H1 (cell line): ENCODE measurements around the gene CITED4. TPM values are rescaled to one million over a fixed set of nuclear protein-coding genes. Genes with fewer than 3 reads are reported as not detected.

Source experiments
- CTCF ChIA-PET: fragments of 300-600 bp; sonication (Branson Sonifier 250); formaldehyde crosslinking; loops from one replicate; lab custom pipeline; 2021; ENCODE audit not compliant: partially characterized antibody; lab: Charles Lee
- POLR2A ChIA-PET: fragments of 300-600 bp; sonication (Branson Sonifier 250); formaldehyde crosslinking; loops from one replicate; lab custom pipeline; 2021; ENCODE audit warnings: inconsistent platforms; ENCODE audit not compliant: partially characterized antibody; lab: Charles Lee
- DNase-seq, 2 experiments: peaks; one replicate each; pipeline versions ENCODE4 v3.0.0 to v3.0.0-alpha.2; 2010 to 2022; ENCODE audit warnings: low spot score in 2 of 2, low read depth in 1 of 2, mixed read lengths in 1 of 2
- FAIRE-seq: peaks from 2 replicates; lab custom pipeline; 2011; peaks lifted over from hg19 to GRCh38; lab: Jason Lieb, UNC
- H2AFZ ChIP-seq: 2 replicates; pipeline ENCODE4 v1.8.1; 2012; ENCODE audit warnings: low read length, inconsistent platforms
- H2AK5ac ChIP-seq: 2 replicates; pipeline ENCODE4 v1.6.1; 2013; ENCODE audit warnings: low read depth, low read length
- H2BK120ac ChIP-seq: replicated peaks from 2 replicates; pipeline ENCODE3; 2013; ENCODE audit warnings: low read depth, low read length, inconsistent platforms
- H2BK12ac ChIP-seq: 2 replicates; pipeline ENCODE4 v1.6.1; 2013; ENCODE audit warnings: low read depth, low read length
- H2BK15ac ChIP-seq: 2 replicates; pipeline ENCODE4 v1.6.1; 2013; ENCODE audit warnings: low read length
- H2BK20ac ChIP-seq: 2 replicates; pipeline ENCODE4 v1.6.1; 2013; ENCODE audit warnings: low read length
- H2BK5ac ChIP-seq: 2 replicates; pipeline ENCODE4 v1.6.1; 2013; ENCODE audit warnings: low read depth, low read length
- H3K14ac ChIP-seq: 2 replicates; pipeline ENCODE4 v1.6.1; 2013; ENCODE audit warnings: inconsistent platforms; ENCODE audit not compliant: insufficient read length
- H3K18ac ChIP-seq: 2 replicates; pipeline ENCODE4 v1.6.1; 2013; ENCODE audit warnings: low read length; ENCODE audit errors: extremely low read depth
- H3K23ac ChIP-seq: 2 replicates; pipeline ENCODE4 v1.6.1; 2013; ENCODE audit warnings: inconsistent platforms; ENCODE audit not compliant: insufficient read length
- H3K23me2 ChIP-seq: 2 replicates; pipeline ENCODE4 v1.6.1; 2013; ENCODE audit warnings: low read depth, low read length
- H3K27ac ChIP-seq: 2 replicates; pipeline ENCODE4 v1.6.1; 2011; ENCODE audit warnings: low read depth, low read length, inconsistent platforms
- H3K27me3 ChIP-seq, 4 experiments: replicated peaks in 1 of 4; 1 replicate in 1 of 4; 2 replicates in 3 of 4; pipeline versions ENCODE4 v1.6.1 to v1.8.1; 2011 to 2013; ENCODE audit warnings: low read length in 3 of 4, mild to moderate bottlenecking in 3 of 4, inconsistent platforms in 2 of 4, mixed read lengths in 2 of 4, moderate library complexity in 1 of 4; ENCODE audit not compliant: control insufficient read depth in 3 of 4, insufficient read depth in 3 of 4; ENCODE audit errors: extremely low read depth in 1 of 4
- H3K36me3 ChIP-seq, 4 experiments: 2 replicates each; pipeline versions ENCODE4 v1.6.1 to v1.8.1; 2011 to 2013; ENCODE audit warnings: mild to moderate bottlenecking in 4 of 4, low read length in 3 of 4, moderate library complexity in 2 of 4, control low read depth in 1 of 4, inconsistent platforms in 1 of 4; ENCODE audit not compliant: insufficient read depth in 4 of 4, control insufficient read depth in 2 of 4
- H3K4ac ChIP-seq: replicated peaks from 2 replicates; pipeline ENCODE3; 2013; ENCODE audit warnings: low read length, low read depth, mixed read lengths, inconsistent platforms; ENCODE audit not compliant: insufficient read length
- H3K4me1 ChIP-seq, 4 experiments: replicated peaks in 1 of 4; 1 replicate in 1 of 4; 2 replicates in 3 of 4; pipeline versions ENCODE4 v1.6.1 to v1.8.1; 2011 to 2013; ENCODE audit warnings: low read length in 3 of 4, inconsistent platforms in 2 of 4, mixed read lengths in 1 of 4; ENCODE audit not compliant: insufficient read depth in 4 of 4, control insufficient read depth in 3 of 4
- H3K4me2 ChIP-seq, 2 experiments: 2 replicates each; pipeline versions ENCODE4 v1.6.1 to v1.8.1; 2011 to 2013; ENCODE audit warnings: low read depth in 2 of 2, low read length in 2 of 2, control low read depth in 1 of 2, inconsistent platforms in 1 of 2, mild to moderate bottlenecking in 1 of 2; ENCODE audit not compliant: insufficient read depth in 1 of 2
- H3K4me3 ChIP-seq, 4 experiments: fragments of 200-600, 300-600 bp in 1 of 4; sonication (generic), shearing (Covaris generic), sonication (Bioruptor Twin) in 1 of 4; 2 replicates each; pipeline versions ENCODE4 v1.5.1 to v1.8.1; 2011 to 2016; ENCODE audit warnings: low read length in 4 of 4, low read depth in 3 of 4, control low read depth in 2 of 4, inconsistent platforms in 2 of 4, mild to moderate bottlenecking in 2 of 4, mixed read lengths in 1 of 4, moderate library complexity in 1 of 4; ENCODE audit not compliant: insufficient read depth in 2 of 4; ENCODE audit errors: extremely low read depth in 1 of 4
- H3K56ac ChIP-seq: replicated peaks from 2 replicates; pipeline ENCODE3; 2013; ENCODE audit warnings: low read depth, mild to moderate bottlenecking, mixed read lengths, low read length, inconsistent platforms; ENCODE audit not compliant: insufficient read length
- H3K79me1 ChIP-seq: 2 replicates; pipeline ENCODE4 v1.6.1; 2013; ENCODE audit warnings: low read depth, low read length, control low read depth
- H3K79me2 ChIP-seq, 2 experiments: 2 replicates each; pipeline versions ENCODE4 v1.6.1 to v1.8.1; 2012 to 2013; ENCODE audit warnings: low read length in 2 of 2, mild to moderate bottlenecking in 2 of 2, inconsistent platforms in 1 of 2; ENCODE audit not compliant: insufficient read depth in 2 of 2, control insufficient read depth in 1 of 2
- H3K9ac ChIP-seq, 4 experiments: replicated peaks in 1 of 4; 1 replicate in 1 of 4; 2 replicates in 3 of 4; pipeline versions ENCODE4 v1.6.1 to v1.8.1; 2011 to 2013; ENCODE audit warnings: low read depth in 3 of 4, low read length in 3 of 4, control low read depth in 2 of 4, mild to moderate bottlenecking in 2 of 4, moderate library complexity in 2 of 4, inconsistent platforms in 1 of 4; ENCODE audit errors: extremely low read depth in 1 of 4
- H3K9me3 ChIP-seq, 2 experiments: 2 replicates each; pipeline versions ENCODE4 v1.6.1 to v1.8.1; 2012 to 2013; ENCODE audit warnings: mild to moderate bottlenecking in 2 of 2, moderate library complexity in 2 of 2, control low read depth in 1 of 2, inconsistent platforms in 1 of 2, low read depth in 1 of 2, low read length in 1 of 2, mixed read lengths in 1 of 2; ENCODE audit not compliant: insufficient read depth in 2 of 2
- H4K20me1 ChIP-seq, 2 experiments: replicated peaks in 1 of 2; 2 replicates each; pipeline versions ENCODE3 to v1.8.1; 2011 to 2013; ENCODE audit warnings: inconsistent platforms in 2 of 2, low read length in 2 of 2, mild to moderate bottlenecking in 1 of 2; ENCODE audit not compliant: insufficient read depth in 2 of 2, control insufficient read depth in 1 of 2
- H4K5ac ChIP-seq: 2 replicates; pipeline ENCODE4 v1.6.1; 2013; ENCODE audit warnings: low read length, low read depth, mixed read lengths, inconsistent platforms; ENCODE audit not compliant: insufficient read length
- H4K8ac ChIP-seq: 2 replicates; pipeline ENCODE4 v1.8.0; 2013; ENCODE audit warnings: mild to moderate bottlenecking, moderate library complexity, low read length, inconsistent platforms; ENCODE audit not compliant: insufficient read depth; ENCODE audit errors: extremely low read depth
- H4K91ac ChIP-seq: replicated peaks from 2 replicates; pipeline ENCODE3; 2013; ENCODE audit warnings: low read length, mixed read lengths, inconsistent platforms; ENCODE audit not compliant: insufficient read length
- BCL11A ChIP-seq, 2 experiments: IDR thresholded peaks; one replicate each; pipeline ENCODE4 v1.6.1; 2011; ENCODE audit warnings: low read depth in 2 of 2, low read length in 2 of 2, mild to moderate bottlenecking in 2 of 2
- HDAC2 ChIP-seq, 2 experiments: fragments of 300-600 bp in 1 of 2; sonication (generic) in 1 of 2; IDR thresholded peaks; 2 replicates each; pipeline ENCODE4 v1.6.1; 2011 to 2012; ENCODE audit warnings: low read depth in 2 of 2, low read length in 2 of 2, mild to moderate bottlenecking in 2 of 2, moderate library complexity in 2 of 2, borderline replicate concordance in 1 of 2, inconsistent platforms in 1 of 2
- RBBP5 ChIP-seq: IDR thresholded peaks from 2 replicates; pipeline ENCODE4 v1.7.1; 2012; ENCODE audit warnings: low read depth, mild to moderate bottlenecking, inconsistent platforms, low read length, moderate library complexity, borderline replicate concordance
- SIX5 ChIP-seq: IDR thresholded peaks from 2 replicates; pipeline ENCODE4 v1.6.1; 2011; ENCODE audit warnings: mild to moderate bottlenecking, low read depth, low read length
- TBP ChIP-seq: IDR thresholded peaks from 2 replicates; pipeline ENCODE4 v1.6.1; 2011; ENCODE audit warnings: low read depth, low read length, improper control_type of control experiment
- ZNF274 ChIP-seq: IDR thresholded peaks from 2 replicates; pipeline ENCODE4 v1.7.0; 2012; ENCODE audit warnings: low read length, borderline replicate concordance; ENCODE audit errors: extremely low read depth
- WGBS, 2 experiments: shearing (Covaris generic) in 1 of 2; methylation state at CpG; one replicate each; pipeline versions ENCODE4 v1.1.6 to v1.1.7; 2013 to 2015; ENCODE audit warnings: low lambda C conversion rate in 2 of 2, mixed read lengths in 2 of 2, inconsistent platforms in 1 of 2, low coverage in 1 of 2, missing lambda C conversion rate in 1 of 2; ENCODE audit not compliant: insufficient replicate concordance in 2 of 2, insufficient coverage in 1 of 2, insufficient read length in 1 of 2; ENCODE audit errors: extremely low coverage in 1 of 2, missing lambda C conversion rate in 1 of 2; 5-methylcytosine and 5-hydroxymethylcytosine counted together
- polyA plus RNA-seq, 7 experiments: library from polyadenylated mRNA; depleted of rRNA in 3 of 7; stranded (reverse) in 5 of 7; unstranded in 2 of 7; fragments of >200 nt in 5 of 7; fragments of 200-250 nt in 2 of 7; gene quantifications; 1 replicate in 5 of 7; 2 replicates in 1 of 7; 4 replicates in 1 of 7; pipeline versions ENCODE4 v1.2.1 to v1.2.3, GENCODE V29; 2011 to 2013; ENCODE audit warnings: missing spikeins in 2 of 7, mixed read lengths in 2 of 7
- total RNA-seq: library from RNA; stranded (reverse); fragmentation: NEBNext Ultra II Directional; extraction: Animal tissue kit (Norgen Biotek cat#: 25700); gene quantifications from 2 replicates; pipeline ENCODE4 v1.2.1, GENCODE V29; 2021
- TF ChIP-seq, protein P1 (sequence below): IDR thresholded peaks from 2 replicates; pipeline ENCODE4 v1.6.1; 2012; ENCODE audit warnings: low read length, inconsistent platforms

Gene CITED4
- total and polyA plus RNA-seq, 2 of the 8 experiments (the other 6 are each of a cell fraction or from before 2014, with no cell fraction given) = 5.4 to 16.3 TPM

DNA sequence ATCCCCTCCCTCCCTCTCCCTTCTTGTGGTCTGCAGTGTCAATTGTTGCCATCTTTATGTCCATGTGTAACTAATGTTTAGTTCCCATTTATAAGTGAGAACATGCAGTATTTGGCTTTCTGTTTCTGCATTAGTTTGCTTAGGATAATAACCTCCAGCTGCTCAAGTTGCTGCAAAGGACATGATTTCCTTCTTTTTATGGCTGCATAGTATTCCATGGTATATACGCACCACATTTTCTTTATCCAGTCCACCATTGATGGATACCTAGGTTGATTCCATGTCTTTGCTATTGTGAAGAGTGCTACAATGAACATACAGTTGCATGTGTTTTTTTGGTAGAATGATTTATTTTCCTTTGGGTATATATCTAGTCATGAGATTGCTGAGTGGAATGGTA is 16.3 kb downstream of the CITED4 start:
- no peak overlapping the region for H3K4me3 ChIP-seq
- no peak overlapping the region for H2BK5ac ChIP-seq
- H3K9ac ChIP-seq = no peak overlapping the region
- H4K20me1 ChIP-seq = no peaks in the 10 kb centered on the region
- H3K27me3 ChIP-seq = no peaks in the 10 kb centered on the region; a peak in 1 of 7 replicates
- no peak overlapping the region for H3K4ac ChIP-seq
- H2BK12ac ChIP-seq = no peak overlapping the region
- TF ChIP-seq ZNF274 (no peak), TBP (no peak), HDAC2 (IDR thresholded peaks at IDR 0.05; ENCODE audit: borderline replicate concordance in 1 of 2, low read depth in 2 of 2, low read length in 2 of 2) (no peak), RBBP5 (no peak), SIX5 (no peak), BCL11A (IDR thresholded peaks at IDR 0.05; ENCODE audit: low read depth in 2 of 2, low read length in 2 of 2) (no peak)
- TF ChIP-seq, protein P1, sequence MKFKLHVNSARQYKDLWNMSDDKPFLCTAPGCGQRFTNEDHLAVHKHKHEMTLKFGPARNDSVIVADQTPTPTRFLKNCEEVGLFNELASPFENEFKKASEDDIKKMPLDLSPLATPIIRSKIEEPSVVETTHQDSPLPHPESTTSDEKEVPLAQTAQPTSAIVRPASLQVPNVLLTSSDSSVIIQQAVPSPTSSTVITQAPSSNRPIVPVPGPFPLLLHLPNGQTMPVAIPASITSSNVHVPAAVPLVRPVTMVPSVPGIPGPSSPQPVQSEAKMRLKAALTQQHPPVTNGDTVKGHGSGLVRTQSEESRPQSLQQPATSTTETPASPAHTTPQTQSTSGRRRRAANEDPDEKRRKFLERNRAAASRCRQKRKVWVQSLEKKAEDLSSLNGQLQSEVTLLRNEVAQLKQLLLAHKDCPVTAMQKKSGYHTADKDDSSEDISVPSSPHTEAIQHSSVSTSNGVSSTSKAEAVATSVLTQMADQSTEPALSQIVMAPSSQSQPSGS = no peak
- POLR2A ChIA-PET = no interaction called here
- no peak overlapping the region for H3K56ac ChIP-seq
- H4K8ac ChIP-seq = no peak overlapping the region
- 100% methylated on average over 1 of the region's 1 CpG; no CpG with 5 or more reads in 1 of the 2 experiments for WGBS, 2 experiments
- H2BK20ac ChIP-seq = no peak overlapping the region
- H3K23ac ChIP-seq = no peak overlapping the region
- no peaks in the 10 kb centered on the region for H3K36me3 ChIP-seq
- CTCF ChIA-PET = interaction anchor here (1.0 to 26.8 kb wide), 4 partner anchors 10 to 101 kb away, joined by 3 to 917 read pairs (median 80); no protein-coding TSS in a partner anchor
- no peaks in the 10 kb centered on the region for H3K79me2 ChIP-seq
- no peak overlapping the region for H4K5ac ChIP-seq
- H3K23me2 ChIP-seq = no peaks in the 10 kb centered on the region
- H3K27ac ChIP-seq = no peak overlapping the region
- no peaks in the 10 kb centered on the region; a peak in 1 of 7 replicates for H3K4me1 ChIP-seq
- H3K4me2 ChIP-seq = no peak overlapping the region
- no peaks in the 10 kb centered on the region for H3K79me1 ChIP-seq
- H2BK15ac ChIP-seq = no peak overlapping the region
- no peak overlapping the region for H3K18ac ChIP-seq
- no peaks in the 10 kb centered on the region for H3K9me3 ChIP-seq
- H2BK120ac ChIP-seq = no peak overlapping the region
- H3K14ac ChIP-seq = no peak overlapping the region
- H2AFZ ChIP-seq = no peak overlapping the region
- no peak overlapping the region for H2AK5ac ChIP-seq
- FAIRE-seq = no peak
- no peak for DNase-seq
- H4K91ac ChIP-seq = no peak overlapping the region
